ENCODE results near the gene OSER1.

OSER1 gene

DNA sequence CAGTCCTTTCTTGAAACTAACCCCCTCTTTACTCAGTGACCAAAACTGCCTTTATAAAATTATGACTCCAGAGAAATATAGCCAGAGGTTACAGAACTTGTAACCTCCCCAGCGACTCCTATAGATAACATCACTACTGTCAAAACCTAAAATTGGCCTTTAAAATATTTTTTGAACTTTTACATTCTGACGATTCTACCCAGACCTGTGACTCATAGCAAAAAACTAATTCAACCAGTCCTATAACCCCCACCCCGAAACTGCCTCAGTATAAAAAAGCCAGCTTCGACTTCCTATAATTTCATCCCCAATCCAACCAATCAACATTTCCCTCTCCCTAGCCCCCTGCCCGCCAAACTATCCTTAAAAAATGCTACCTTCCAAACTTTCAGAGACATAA lies 37.5 kb downstream of the OSER1 start:
- no peak for DNase-seq

DNA sequence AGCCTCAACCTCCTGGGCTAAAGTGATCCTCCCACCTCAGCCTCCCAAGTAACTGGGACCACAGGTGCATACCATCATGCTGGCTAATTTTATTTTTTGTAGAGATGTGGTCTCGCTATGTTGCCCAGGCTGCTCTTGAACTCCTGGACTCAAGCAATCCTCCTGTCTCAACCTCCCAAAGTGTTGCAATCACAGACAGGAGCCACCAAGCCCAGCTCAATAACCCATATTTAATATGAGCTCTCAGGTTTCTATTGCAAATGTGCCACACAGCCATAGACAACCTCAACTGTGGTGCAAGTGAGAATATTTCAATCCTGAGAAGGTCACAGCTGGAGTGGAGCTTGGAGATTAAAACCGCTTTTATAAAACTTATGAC lies 38.0 kb downstream of the OSER1 start:
- DNase-seq, result no peak

DNA sequence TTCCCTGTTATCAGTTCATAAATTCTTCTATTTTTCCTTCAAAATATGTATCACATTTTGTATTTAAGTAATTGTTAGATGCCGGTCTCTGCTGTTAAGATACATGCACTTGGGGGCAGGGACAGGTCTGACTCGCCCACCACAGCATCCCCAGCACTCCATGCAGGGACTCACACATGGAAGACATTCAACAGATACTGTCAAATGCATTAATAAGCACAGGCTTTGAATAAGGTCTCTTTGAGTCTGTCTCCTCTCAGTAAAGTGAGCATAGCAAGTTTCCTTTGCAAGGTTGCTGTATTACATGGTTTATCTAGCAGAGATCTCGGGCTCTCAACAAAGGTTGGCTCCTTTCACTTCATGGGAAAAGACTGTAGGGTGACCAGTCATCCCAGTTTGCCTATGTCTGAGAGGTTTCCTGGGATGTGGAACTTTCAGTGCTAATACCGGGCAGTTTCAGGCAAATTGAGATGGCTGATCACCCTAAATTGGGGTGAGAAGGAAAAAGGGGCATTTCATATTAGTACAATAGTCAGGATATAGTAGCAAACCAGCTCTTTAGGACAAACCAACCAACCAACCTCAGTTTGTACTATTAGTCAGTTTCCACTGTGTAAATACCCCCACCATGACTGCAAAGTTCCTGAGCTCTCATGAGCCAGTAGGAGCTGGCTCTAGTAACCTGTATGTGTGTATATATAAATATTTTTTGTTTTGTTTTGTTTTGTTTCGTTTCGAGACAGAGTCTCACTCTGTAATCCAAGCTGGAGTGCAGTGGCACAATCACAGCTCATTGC lies 38.6 kb downstream of the OSER1 start:
- no peak for DNase-seq

DNA sequence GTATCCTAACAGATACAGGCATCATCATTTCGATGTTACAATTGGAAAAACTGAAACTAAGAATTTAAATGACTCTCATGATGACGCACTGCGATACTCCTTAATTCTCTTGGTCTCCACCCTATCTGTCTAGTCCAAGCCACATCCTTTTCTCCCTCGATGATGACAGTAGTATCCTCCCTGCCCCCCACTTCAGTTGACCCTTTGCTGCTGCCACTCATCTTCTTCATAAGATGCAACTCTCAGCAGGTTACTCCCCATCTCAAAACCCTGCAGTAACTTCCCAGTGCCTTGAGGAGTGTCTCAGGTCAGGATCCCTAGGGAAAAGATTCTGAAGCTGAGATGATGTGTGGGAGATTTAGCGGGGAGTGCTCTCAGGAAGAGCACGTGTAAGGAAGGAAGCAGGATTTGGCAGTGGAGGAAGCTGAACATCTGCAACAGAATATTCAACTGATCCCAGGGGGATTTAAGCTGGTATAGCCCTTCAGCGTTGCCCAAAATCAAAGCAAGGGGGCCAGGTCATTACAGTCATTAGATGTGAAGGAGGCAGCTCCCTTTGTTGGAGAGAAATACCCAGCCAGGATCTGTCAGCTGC lies 39.7 kb downstream of the OSER1 start:
- DNase-seq, result no peak

DNA sequence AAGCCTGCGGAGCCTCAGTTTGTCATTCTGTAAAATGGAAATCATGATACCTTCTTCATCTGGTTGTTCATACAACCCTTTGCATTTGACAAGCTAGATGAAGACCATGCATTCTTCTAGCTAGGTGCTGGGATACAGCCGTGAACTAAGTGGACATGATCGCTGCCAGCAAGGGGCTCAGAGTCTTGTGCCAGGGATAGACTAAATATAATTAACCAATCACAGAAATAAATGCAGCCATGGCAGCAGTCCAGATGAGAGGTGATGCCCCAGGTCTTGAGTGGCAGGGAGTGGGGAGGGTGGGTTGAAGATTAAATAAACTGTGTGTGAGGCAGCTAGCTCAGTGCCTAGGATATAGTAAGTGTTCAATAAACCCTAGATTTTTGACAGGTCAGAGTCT lies 42.8 kb downstream of the OSER1 start:
- no peak for DNase-seq

DNA sequence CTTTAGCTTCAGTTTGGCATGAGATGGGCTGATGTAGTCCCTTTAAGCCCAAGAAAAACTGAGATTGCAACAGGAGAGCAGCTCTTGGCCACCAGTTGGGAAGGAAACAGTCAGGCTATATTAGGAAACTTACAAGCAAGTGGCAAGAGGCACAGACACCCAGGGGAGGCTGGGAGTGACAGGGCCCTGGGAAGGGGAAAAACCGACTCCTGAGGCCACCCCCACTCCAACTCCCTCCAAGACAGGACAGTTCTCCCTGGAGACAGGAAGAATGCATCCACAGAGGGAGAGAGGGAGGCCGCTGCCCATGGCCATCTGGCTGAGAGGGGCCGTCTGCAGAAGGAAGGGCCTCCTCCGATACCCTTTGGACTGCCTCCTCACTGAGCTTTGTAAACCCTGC lies 44.1 kb downstream of the OSER1 start:
- no peak for DNase-seq

DNA sequence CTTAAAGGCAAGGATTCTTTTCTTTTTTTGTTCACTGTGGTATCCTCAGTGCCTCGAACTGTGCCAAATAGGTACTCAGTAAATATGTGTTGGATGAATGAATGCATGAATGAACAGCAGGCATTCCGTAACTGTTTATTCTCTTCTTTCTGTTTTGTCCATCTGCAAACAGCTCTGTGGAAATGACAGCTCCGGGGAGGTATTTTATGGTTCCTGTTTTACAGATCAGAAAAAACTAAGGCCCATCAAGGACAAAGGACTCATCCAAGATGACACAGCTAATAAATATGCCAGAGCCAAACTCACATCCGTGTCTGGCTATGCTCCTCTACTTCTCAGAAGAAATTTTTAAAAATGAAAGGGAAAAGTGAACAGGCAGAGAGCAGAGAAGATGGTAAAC lies 44.6 kb downstream of the OSER1 start:
- no peak for DNase-seq

DNA sequence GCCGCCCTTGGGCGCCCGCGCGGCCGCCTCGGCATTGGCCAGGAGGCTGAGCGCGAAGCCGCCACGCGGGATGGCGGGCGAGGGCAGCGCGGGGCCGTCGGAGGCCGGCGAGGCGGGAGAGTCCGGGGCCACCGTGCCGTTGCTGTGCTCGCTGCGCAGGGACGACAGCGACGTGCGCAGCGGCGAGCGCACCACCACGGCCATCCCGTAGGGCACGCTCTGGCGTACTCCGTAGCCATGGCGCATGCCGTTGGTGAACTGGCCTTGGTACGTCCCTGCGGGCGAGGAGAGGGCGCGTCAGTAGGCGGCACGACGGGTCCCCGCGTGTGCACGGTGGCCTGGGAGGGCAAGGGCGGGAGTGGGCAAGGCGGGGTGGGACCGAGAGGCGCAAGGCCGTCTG lies 50.4 kb downstream of the OSER1 start:
- no peak for DNase-seq

DNA sequence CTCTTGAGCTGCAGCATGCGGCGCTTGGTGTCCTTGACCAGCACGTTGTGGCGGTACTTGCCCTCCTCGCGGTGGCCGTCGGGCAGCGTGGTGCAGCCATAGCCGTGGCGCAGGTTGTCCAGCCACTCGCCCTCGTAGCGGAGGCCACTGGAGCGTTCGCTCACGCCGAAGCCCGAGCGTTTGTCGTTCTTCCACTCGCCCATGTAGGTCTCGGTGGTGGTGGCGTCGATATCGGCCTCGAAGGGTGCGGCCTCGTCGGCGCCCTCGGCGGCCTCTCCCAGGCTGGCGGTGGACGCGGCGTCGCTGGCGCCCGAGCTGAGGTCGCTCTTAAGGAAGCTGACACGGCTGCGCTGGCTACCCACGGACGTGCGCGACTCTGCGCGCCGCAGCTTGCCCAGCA lies 50.9 kb downstream of the OSER1 start:
- DNase-seq, result no peak

DNA sequence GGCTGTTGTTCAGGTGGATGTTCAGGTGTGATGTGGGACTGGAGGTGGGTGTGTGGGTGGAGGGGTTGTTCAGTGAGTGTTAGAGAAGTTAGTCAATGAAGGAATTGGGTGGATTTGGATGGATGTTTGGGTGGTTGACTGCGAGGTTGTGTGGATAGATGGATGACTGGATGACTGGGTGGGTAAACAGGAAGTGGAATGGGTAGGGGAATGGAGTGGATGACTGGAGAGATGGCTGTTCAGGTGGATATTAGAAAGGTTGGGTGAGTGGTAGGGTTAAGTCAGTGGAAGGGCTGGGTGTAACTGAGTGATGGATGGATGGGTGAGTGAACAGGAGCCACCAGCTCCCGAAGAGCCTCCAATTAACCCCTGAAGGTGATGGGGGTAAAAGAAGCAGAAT lies 51.4 kb downstream of the OSER1 start:
- DNase-seq, result no peak

DNA sequence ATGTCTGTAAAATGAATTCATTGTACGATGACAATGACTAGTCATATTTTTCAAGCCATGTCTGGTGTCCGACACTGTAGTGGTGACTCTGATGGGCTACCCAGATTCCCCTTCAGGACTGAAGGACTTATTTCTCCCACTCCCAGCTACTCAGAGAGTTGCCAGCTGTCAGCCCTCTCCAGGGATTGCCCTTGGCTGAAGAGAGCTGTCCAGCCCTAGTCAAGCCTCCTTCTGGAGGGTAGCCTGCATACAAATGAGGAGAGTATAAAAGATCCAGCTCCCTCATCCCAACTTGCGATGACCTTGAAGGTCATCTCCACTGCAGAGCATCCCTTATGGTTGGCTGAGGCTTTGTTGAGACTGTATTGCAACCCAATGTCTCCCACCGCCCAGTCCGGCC lies 53.5 kb downstream of the OSER1 start:
- DNase-seq, result no peak

DNA sequence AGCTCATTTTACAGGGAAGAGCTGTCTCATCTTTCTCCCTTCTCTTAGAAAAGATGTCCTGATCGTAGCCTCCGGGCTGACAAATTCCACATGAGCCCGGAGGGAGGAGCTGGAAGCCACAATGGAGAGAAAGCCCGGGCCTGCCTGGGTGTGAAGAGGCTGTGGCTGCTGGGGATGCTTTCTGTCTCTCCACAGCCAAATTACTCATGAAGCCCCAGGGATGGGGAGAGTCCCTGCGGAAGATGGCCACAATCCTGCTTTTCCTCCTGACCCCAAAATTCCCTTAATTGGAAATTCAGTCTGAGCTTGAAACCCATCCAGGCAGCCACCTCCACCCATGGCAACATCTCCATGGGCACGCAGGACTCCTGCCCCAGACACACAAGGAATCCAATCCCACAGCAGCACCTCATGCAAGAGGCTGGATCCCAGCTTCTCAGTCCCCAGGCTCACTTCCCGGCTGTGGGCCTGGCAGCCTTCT lies 56.0 kb downstream of the OSER1 start:
- no peak for DNase-seq

DNA sequence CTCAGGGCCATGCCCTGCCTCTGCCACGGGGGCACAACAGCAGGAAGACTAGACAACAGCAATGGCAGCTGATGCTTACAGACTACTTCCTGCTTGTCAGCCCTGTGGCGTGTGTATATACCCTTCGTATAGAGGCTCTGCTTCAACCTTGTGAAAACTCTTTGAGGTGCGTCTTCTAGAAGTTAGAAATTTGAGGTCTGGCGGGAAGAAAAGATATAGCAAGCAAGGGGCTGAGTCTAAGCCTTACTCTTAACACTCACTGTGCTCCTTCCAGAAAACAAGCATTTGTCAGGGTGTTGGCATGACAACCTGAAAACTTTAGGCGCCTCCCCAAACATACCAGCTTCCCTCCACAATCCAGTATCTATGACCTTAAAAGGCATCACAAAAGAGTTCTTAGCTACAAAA lies 56.9 kb downstream of the OSER1 start:
- no peak for DNase-seq

DNA sequence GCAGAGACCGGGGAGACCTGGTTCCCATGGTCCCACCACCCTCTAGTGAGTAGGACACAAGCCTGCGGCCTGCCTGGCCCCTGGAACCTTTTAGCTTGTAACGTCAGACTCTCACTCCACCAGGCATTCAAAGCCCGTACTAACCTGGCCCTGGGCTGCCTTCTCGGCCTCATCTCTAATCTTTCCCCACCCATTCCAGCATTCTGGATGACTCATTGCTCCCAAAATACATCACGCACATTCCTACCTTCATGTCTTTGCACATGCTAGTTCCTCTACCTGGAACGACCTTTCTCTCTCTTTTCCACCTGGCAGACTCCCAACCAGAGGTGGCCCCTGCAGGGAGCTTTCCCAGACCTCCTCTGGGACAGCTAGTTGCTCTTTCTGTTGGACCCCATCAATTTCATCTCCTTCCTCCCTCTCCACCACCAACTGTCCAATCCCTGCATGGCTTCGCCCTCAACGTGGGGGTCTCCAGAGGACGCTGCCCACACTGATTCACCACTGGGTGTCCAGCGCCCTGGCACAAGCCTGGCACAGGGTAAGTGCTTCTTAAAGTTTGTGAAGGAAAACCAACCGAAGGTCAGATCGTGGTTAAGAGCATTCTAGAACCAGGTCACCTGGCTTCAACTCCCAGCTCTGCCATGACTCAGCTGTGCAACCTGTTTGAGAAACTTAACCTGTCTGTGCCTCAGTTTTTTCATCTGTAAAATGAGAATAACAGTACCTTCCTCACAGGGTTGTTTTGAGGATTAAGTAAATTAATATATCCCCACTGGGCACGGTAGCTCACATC lies 58.8 kb downstream of the OSER1 start:
- no peak for DNase-seq

DNA sequence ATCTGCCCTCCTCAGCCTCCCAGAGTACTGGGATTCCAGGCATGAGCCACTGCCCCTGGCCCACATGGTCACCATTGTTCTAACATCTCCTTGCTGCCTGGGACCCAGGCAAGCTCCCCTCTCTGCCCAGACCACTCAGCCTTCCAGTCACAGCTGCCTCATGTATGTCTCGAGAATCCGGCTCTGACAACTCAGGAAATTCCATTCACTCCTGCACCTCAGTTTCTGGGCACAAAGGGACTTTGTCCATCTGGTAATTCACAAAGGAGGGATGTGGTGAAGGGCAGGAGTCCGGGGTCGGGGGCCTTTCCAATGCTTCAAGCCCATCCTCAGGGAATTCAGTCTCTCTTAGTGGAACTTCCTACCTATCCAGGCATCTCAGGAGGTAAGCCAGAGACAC lies 64.3 kb downstream of the OSER1 start:
- no peak for DNase-seq
